NCI-H146 treated with DMSO at 0.1 percent for 48 hours (cell line): Measurements from ENCODE around the gene NFRKB.
"Not testable (repeated sequence)": the region's sequence is repeated elsewhere in the genome, so short reads cannot be mapped to it uniquely, and the experiment has no call there.

Experiments
- DNase-seq: peaks from one replicate; lab custom pipeline; 2025; ENCODE audit not compliant: unreplicated experiment; lab: John Stamatoyannopoulos, UW

NFRKB gene

DNA sequence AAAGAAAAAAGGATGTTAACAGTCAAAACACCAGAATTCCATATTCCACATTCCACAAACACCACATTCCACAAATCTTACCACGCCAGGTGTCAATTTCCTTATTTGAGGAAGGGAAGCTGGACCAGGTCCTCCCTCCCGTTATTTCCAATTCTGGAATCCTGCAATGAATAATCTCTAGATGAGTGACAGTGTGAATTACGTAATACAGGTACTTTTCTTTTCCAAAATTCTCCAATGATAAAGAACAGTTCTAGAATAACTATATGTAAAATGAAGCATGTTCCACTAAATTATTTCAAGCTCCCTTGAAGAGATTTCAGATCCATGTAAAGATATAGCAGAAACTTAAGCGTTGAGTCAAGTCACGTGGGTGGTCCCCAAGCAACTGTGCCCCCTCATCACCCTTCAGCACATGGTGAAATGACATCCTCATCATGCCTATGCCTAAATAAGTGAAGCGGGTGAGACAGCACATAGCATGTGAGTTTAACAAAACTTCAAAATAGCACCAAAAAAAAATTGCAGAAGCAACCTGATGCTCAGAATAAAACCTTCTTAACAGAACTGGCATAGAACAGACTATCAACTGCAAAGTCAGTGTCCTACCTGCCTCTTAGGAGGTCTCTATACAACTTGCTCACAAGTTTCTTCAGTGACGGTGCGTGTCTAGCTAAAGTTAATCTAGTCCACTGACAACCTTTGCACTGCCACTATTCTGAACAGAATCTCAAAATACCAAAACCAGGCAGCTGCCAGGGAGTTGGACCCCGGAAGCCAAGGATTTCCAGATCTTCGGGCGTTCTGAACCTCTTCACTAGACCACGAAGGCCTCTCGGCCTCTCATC, 876 bp downstream of the NFRKB start:
- no peak for DNase-seq

DNA sequence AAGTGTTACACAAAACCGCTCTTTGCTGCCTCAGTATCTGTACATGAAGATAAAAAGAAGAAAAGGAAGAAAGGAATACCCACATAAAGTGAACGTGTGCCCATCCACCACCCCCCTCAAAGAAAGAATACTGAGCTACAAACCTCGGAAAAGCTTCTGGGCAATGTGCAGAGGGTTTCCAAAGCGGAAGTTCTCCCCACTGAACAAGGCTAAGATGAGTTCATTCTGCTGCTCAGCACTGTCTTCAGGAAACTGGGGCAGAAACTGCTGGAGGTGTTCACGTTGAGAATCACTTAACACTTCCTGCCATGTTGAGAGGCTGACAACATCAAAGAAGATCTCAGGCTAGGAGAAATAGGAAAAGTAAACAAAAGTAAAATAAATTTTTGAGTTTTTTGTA, 6.9 kb downstream of the NFRKB start:
- no peak for DNase-seq

DNA sequence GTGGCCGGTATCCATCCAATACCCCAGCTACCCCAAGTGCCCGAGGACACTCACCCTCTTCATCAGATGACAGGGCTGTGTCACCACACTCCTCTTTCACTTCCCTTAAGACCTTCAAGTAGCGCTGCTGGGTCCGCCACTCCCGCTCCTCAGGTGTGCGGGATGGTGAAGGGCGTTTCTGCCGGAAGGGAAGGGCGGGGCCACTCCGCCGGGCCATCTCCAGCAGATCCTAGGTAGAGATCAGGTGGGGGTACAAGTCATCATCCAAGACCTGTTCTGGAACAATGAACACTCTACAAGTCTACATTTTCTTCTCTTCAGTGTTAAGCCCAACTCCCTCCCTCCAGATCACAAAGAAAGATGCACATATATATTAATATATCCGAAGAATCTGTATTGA, 10.0 kb downstream of the NFRKB start:
- no peak for DNase-seq

DNA sequence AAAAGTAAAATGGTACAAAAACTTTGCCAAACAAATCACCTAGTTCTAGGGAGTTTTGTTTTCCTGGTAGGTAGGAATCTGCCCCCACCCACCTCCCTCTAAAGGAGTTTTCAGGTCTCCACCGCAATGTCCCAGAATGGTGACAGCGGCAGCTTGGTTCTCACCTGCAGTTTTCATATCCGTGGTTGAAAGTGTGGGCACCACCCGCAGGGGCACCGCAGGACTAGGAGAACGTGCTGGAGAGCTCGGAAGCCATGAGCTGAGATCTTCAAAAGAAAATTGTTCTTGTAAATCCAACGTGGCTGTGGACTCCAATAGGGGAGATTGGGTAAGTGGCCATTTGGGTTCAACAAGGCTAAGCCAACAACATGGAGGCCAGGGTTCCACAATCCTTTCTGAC, 10.8 kb downstream of the NFRKB start:
- DNase-seq, result no peak

DNA sequence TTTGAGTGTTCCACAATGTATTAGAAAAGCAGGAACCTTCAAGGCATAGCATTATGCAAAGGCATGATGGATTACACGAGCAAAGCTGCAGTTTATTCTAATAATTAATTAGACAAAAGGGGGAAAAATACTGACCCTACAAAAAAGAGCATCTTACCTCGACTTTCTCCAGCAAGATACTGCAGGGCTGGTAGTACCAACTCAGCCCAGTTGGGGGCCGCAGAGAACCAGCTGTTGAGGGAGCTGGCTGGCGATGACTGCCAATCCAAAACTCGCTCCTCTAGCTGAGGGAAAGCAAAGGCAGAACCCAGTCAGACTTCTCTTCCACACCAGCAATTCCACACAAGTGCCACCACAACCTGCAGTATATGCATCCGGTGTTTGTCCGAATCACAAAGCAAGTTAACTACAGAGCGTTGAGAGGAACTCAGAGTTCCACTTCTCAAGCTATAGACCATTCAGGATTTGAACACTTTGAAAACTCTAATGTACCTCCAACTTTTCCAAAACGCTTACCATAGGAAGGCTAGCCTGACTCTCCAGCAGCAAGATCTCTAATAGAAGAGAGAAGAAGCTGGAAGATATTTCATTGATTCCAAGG, 13.7 kb downstream of the NFRKB start:
- DNase-seq, result no peak

DNA sequence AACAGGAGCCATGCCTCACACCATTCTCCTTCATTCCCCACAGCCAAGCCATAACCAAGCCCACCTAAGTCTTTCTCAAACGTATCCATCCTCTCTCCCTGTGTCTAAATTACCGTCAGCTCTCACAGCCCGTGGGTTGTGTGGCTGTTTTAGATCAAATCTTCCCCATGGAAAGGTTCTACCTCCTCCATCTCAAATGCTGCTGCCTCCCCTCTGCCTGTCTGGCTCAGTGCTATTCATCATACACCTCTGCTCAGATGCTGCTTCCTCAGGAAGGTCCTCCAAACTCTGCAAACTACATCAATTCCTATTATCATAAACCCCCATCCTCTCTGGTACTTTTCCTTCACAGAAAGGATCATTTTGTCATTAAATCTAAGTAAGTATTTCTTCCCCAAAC, 15.1 kb downstream of the NFRKB start:
- DNase-seq, result no peak

DNA sequence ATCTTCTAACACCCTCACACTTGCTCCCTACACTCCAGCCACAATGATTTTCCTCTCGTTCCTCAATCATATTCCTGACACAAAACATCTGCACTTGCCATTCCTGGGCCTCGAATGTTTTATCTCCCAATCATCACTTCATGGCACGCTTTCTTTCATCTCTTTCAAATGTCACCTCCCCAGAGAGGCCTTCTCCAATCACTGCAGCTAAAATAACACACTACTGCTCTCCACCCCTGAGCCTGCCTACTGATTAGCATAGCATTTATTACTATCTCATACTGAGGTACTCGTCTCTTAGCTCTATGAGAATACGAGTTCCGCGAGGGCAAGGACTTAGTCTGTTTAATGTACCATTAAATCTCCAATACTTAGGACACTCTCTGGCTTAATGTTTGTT, 23.5 kb downstream of the NFRKB start:
- no peak for DNase-seq

DNA sequence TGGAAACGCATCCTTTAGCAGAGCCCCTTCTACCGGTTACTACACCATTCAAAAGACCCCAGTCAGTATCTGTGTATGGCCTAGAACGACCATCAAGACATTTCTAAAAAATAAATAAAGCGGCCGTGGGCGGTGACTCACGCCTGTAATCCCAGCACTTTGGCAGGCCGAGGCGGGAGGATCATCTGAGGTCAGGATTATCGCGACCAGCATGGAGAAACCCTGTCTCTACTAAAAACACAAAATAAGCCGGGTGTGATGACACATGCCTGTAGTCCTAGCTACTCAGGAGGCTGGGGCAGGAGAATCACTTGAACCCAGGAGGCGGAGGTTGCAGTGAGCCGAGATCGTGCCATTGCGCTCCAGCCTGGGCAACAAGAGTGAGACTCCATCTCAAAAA, 26.8 kb downstream of the NFRKB start:
- not testable (repeated sequence) for DNase-seq

DNA sequence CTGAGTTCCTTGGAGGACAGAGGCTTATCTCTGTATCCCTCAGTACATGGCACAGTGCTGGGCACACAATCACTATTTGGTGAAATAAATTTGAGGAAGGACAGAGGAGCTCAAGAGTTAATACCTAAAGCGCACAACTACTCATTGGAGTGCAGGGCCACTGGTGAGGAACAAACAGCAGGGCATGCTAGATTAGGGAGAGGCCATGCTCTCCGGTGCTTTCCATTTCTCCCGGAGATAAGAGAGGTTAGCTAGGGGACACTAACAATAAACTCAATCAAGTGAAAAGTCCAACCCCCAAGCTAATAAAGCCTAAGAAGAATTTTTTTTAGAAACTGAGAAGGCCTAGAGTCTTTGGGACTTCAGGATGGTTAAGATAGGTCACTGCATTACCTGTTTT, 29.1 kb downstream of the NFRKB start:
- no peak for DNase-seq

DNA sequence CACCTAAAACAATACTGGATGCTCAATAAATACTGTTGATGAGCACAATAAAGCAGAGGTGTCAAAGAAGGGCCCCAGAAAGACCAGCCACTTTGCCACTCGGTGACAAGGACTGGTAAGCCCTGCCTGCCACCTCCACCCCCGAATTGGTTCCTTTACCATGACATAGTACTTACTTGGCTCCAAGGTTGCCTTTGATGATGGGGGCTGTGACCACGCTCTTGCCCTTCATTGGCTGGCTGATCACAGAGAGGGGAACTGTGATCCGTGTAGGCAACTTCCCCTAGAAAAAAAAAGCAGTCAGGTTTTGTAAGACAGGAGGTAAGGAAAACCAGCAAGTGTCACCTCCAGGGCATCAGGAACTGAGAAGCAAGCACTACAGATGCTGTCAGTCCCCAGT, 29.7 kb downstream of the NFRKB start:
- DNase-seq, result no peak

DNA sequence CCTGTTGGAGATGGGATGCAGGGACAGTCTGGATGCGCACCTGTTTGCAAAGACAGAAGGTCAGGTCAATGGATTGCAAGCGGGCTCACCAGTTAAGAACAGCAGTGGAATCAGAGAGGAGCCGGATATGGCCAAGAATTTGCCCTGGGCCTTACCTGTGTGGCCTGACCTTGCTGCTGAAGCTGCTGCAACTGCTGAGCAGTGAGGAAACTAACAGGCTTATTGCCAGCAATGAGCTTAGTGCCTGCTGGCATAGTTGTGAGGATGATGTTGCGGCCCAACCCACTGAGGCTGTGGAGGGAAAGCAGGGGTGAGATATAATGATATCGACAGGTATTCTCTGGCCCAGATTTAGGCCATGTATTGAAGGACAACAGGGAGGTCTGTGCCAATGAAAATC, 30.6 kb downstream of the NFRKB start:
- DNase-seq, result no peak

DNA sequence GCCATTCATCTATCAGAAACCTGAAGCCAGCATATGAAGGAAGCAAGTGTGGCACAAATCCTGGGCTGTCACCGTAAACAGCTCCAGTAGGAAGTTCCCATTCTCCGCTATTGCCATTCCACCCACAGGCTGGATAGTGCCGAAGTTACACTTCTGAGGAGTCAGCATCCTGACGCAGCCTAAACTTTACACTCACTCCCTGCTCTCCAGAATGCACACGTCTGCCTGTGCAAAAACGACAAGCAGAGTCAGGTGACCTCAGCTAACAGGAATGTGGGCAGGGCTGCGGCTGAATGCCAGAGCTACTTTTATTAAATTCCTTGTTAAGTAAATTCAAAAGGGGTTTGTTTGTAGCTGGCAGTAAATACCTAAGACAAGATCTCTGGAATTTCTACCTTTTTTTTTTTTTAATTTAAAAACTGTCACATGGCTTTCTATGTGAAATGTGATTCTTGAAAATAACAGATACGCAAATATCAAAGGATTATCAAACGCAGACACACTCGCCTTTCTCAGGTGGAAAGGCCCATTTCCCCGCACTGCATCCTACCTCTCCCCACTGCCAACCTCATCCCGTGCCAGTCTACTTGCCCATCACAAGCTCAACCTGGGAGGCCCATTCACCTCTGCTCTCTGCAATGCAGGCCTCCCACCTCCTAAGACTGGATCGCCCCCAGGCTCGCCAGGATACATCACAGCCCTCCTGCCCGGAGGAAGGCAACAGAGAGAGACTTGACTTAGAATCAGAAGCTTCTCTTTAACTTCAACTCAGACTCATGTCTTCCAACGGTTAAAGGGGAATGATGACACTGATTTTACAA, 33.5 kb downstream of the NFRKB start:
- no peak for DNase-seq

DNA sequence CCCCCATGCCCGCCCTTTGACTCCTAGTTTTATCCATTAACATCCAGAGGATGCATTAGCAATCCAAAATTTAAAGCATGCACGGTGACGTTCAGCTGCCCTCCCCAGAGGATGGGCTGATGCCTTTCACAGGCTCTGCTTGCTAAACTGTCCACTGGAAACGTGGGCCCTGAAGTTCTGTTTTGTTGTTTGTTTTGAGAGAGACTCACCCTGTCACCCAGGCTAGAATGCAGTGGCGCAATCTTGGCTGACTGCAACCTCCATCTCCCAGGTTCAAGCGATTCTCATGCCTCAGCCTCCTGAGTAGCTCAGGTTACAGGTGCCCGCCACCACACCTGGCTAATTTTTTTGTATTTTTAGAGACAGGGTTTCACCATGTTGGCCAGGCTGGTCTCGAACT, 39.3 kb downstream of the NFRKB start:
- no peak for DNase-seq

DNA sequence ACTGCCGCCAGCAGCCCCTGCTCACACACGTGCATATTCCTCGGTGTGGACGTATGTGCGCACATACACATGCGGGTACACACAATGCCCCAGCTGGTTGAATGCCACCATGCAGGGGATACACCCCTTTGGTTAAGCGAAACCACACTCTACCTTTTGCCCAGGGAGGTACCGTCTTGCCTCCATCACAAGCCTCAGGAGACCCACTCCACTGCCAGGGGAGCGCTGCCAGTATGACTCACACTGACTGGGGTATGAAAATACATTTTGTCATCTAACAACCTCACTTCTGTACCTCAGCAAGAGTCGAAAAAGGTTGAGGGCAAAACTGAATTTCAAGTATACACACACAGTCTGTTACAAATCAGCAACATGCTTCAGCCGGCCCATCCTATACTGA, 40.3 kb downstream of the NFRKB start:
- no peak for DNase-seq

DNA sequence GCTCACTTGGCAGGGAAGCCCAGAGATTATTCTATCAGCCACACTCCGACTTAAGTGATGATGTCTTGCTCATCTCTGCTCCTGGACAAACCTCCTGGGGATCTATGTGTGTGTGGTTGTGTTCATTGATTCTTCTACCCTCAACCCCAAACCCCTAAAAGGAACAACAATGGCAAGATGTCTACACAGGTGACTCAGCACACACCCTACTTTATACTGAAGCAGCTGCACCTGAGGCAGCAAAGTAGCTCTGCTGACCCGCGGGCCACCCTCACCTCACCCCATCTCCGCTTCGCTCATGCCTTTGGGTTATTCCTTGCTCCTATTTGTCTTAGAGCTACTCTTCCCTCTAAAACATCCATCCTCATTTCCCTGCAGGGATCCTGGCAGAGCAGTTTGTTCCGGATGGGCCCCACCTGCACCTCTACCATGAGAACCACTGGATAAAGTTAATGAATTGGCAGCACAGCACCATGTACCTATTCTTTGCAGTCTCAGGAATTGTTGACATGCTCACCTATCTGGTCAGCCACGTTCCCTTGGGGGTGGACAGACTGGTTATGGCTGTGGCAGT, 41.1 kb downstream of the NFRKB start:
- no peak for DNase-seq

DNA sequence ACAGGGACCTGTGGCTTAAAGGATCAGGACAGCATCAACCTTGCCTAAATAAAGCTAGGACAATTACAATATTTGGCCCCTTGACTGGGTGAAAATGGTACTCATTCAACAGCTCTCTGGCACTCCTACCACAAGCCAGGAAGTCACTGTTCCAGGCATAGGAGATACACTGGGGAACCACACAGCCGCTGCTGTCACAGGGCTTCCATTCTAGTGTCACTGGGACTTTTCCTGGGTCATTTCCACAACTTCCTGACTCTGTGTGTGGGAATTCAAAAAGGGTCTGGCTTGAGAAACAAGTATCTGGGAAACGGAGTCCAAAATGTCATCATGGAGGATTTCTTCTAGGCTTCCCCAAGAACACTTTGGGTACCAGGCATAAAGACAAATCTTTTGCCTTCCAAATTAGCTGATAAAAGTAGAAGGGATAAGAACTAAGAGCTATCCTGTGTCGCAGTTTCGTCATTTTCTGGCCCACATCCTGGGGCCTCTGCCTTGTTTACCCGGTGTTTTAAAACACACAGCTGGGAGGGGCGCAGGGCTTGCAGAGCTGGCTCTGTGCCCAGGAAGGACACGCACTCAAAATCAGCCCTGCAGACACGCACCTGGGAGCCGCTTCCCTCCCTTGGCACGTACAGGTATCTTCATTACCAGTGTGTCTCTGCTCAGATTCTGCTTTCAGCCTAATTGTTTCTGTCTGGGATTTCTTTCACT, 41.7 kb downstream of the NFRKB start:
- DNase-seq, result peak; percentile 69

DNA sequence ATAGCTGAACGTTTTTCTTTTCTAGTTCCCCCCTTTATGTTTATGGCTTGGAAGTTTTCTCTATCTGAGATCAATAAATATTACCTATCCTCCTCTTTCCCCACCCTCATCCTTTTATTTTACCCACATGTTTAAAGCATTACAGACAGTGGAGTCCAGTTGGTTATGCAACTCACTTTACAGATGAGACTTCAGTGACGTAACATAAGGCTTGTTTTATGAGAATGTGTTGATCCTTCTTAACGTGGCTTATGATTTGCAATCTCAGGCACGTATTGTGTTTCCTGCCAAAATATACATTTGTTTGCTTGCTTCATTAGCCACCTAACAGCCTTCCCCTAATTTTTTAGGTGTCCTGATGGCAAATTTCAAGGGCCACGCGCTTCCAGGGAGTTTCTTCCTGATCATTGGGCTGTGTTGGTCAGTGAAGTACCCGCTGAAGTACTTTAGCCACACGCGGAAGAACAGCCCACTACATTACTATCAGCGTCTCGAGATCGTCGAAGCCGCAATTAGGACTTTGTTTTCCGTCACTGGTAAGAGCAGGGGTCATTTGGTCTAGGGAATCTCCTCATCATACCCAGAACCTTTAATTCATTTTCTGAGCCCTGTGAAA, 43.1 kb downstream of the NFRKB start:
- DNase-seq, result no peak

DNA sequence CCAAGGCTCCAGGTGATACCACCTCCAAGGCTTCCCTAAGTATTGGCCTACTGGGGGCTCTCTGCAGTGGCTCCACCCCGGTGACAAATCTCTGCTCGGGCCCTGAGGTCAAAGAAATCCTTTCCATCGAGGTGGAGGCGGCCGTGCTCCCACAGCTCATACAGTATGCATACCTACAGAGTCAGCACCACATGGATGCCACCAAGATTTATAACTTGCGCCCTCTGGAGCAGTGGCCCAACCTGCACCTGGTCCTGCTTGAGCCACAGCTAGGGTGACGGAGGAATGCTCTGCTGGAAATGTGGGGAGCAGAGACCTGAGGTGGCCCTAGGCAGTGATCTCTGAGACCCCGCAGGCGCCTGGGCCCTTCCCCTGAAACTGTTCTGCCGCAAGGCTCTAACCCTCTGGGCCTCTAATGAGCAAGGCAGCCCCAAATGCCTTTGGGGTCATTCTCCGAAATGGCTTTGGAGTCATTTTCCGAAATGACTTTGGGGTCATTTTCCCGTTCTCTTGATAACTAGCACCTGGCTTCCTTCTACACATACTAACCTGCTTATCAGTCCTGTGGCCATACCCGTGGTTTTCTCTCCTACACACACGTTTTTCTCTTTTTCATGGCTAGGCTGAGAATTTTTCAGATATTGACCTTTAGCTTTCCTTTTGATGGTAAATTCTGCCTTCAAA, 45.8 kb downstream of the NFRKB start:
- no peak for DNase-seq

DNA sequence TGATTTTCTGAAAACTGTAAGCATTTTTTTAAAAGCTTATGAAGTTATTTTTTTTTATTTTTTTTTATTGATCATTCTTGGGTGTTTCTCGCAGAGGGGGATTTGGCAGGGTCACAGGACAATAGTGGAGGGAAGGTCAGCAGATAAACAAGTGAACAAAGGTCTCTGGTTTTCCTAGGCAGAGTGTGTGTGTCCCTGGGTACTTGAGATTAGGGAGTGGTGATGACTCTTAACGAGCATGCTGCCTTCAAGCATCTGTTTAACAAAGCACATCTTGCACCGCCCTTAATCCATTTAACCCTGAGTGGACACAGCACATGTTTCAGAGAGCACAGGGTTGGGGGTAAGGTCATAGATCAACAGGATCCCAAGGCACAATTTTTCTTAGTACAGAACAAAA, 48.0 kb downstream of the NFRKB start:
- DNase-seq, result not testable (repeated sequence)
